GM06990 (cell line): Measurements from ENCODE around the gene NSUN6.

ENCODE experiments used
- DNase-seq: peaks from one replicate; pipeline ENCODE4 v3.0.0-alpha.2; 2011; ENCODE audit not compliant: insufficient read length; ENCODE audit errors: extremely low read depth
- H3K27me3 ChIP-seq: replicated peaks from 2 replicates; pipeline ENCODE4 v1.6.0; 2011; ENCODE audit warnings: low read length; ENCODE audit not compliant: control insufficient read depth, insufficient read depth
- H3K36me3 ChIP-seq: 2 replicates; pipeline ENCODE4 v1.5.1; 2011; ENCODE audit warnings: low read length; ENCODE audit not compliant: control insufficient read depth, insufficient read depth
- H3K4me3 ChIP-seq: replicated peaks from 2 replicates; pipeline ENCODE4 v1.5.1; 2011; ENCODE audit warnings: low read depth, mild to moderate bottlenecking, control low read depth, low read length
- CTCF ChIP-seq: IDR thresholded peaks from 2 replicates; pipeline ENCODE4 v1.5.1; 2011; ENCODE audit warnings: low read length, control low read depth, mild to moderate bottlenecking, inconsistent platforms; ENCODE audit not compliant: insufficient read depth, poor library complexity, severe bottlenecking

The NSUN6 gene

DNA sequence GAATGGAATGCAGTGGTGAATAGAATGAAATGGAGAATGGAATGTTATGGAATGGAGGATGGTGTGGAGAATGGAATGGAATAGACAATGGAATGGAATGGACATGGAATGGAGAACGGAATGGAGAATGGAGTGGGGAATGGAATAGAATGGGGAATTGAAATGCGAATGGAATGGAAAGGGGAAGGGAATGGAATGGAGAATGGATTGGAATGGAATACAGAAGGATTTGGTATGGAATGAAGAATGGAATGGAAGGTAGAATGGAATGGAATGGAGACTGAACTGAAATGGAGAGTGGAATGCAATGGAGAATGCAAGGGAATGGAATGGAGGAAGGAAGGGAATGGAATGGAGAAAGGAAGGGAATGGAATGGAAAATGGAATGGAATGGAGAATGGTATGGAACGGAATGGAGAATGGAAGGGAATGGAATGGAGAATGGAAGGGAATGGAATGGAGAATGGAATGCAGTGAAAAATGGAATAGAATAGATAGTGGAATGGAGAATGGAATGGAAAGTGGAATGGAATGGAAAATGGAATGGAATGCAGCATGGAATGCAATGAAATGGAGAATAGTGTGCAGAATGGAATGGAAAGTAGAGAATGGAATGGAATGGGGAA lies 94.8 kb downstream of the NSUN6 start:
- no peaks in the 10 kb centered on the region for H3K27me3 ChIP-seq
- no peak for DNase-seq
- no peak overlapping the region for H3K4me3 ChIP-seq
- no peak for TF ChIP-seq CTCF
- H3K36me3 ChIP-seq, result no peaks in the 10 kb centered on the region; the same call in none of the 2 replicates

- no peak for DNase-seq
- no peak overlapping the region for H3K4me3 ChIP-seq
- no peak for TF ChIP-seq CTCF
- no peaks in the 10 kb centered on the region for H3K27me3 ChIP-seq
- H3K36me3 ChIP-seq, result no peaks in the 10 kb centered on the region; the same call in none of the 2 replicates
These were observed 96.9 kb downstream of the NSUN6 start for GRCh38 chr10:18554479-18554878.

DNA sequence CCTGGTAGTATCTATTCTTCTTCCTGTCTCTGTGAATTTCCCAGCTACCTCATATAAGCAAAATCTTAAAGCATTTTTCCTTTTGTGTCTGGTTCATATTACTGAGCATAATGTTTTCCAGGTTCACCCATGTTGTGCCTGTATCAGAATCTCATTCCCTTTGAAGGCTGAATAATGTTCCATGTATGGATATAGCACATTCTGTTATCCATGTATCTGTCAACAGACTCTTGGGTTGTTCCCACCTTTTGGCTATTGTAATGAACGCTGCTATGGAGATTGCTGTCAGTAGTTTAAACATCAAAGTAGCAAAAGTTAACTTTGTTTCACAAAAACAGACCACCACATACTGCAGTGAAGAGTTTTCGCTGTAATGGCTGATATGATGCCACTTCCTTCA lies 99.9 kb downstream of the NSUN6 start:
- Histone ChIP-seq H3K36me3 (no peaks in the 10 kb centered on the region; the same call in none of the 2 replicates), H3K27me3 (no peaks in the 10 kb centered on the region), H3K4me3 (no peak overlapping the region)
- no peak for TF ChIP-seq CTCF
- no peak for DNase-seq

DNA sequence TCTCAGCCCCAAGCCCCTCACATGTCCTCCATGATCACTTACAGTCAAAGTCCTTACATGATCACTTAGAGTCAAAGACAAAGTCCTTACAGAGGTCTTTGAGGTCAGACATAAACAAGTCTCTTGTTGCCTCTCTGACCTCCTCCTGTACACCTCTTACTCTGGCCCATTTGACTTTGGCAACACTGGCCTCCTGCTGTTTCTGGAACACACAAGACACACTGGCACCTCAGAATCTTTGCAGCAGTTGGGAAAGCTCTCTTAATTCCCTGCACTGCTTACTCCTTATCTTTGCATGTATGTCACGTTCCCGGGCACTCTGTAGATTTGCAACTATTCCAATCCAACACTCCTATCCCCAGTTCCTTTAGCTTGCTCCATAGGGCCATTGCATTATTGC lies 102.3 kb downstream of the NSUN6 start:
- no peak for DNase-seq
- Histone ChIP-seq H3K4me3 (no peak overlapping the region), H3K27me3 (no peaks in the 10 kb centered on the region), H3K36me3 (no peaks in the 10 kb centered on the region; the same call in none of the 2 replicates)
- TF ChIP-seq CTCF, result no peak

DNA sequence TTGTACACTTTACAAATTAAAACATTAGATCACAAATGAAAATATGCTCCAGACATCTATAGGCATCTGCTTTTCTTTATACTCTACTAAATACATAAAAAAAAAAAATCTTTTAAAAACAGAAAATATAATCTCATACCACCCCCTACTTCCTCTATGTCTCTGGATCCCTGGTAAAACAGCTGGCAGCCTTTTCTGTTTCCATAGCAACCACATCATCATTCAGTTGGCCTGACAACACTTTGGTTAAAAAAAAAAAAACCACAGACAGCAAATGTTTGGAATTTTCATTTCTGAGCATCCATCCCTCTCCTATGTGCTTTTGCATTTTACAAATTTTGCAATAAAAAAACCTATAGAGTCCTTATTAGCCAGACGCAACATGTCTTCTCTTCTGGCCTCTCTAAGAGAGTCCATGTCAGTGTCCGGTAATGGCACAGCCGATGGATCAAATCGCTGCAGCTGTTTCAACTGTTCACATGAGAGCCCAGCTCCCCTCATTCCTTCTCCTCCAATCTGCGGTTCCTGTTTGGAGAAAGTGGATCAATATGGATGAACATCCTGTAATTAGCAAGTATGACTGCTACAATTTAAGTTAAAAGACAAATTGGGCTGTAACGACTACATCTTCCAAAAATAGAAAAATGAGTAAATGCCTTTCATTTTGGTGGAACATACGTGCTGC lies 105.6 kb downstream of the NSUN6 start:
- H3K4me3 ChIP-seq, result no peak overlapping the region
- TF ChIP-seq CTCF, result no peak
- H3K36me3 ChIP-seq, result peaks cover 2% of the 10 kb centered on the region

More for the DNA sequence above, 105.6 kb downstream of the NSUN6 start:
- no peak for DNase-seq
- H3K27me3 ChIP-seq, result no peaks in the 10 kb centered on the region
